ENCODE data around the gene TMEM37.

The TMEM37 gene

DNA sequence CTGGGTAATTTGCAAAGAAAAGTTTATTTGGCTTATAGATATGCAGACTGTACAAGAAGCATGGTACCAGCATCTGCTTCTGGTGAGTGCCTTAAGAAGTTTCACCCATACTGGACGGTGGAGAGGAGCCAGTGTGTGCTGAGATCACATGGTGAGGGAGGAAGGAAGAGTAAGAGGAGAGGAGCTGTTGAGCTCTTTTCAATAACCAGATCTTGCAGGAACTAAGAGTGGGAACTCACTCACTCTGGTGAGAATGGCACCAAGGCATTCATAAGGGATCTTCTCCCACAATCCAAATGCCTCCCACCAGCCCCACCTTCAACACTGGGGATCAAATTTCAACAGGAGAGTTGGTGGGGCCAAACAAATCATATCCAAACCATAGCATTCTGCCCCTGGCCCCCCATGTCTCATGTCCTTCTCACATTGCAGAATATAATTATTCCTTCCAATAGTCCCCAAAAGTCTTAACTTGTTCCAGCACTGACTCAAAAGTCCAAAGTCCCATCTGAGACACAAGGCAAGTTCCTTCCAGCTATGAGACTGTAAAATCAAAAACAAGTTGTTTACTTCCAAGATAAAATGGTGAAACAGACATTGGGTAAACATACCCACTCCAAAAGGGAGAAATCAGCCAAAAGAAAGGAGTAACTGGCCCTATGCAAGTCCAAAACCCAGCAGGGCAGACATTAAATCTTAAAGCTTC lies 11.7 kb upstream of the TMEM37 start:
- Histone ChIP-seq H3K9ac (ENCODE audit: low read length) (no peak overlapping the region), H3K9me3 (ENCODE audit: control insufficient read depth, low read length) (peaks cover 26% of the 10 kb centered on the region), H3K4me3 (ENCODE audit: low read length) (no peak overlapping the region), H3K27me3 (replicated peaks; ENCODE audit: control insufficient read depth, insufficient read depth, low read length) (peaks cover 13% of the 10 kb centered on the region), H3K36me3 (ENCODE audit: control insufficient read depth, insufficient read depth, low read length, severe bottlenecking) (no peaks in the 10 kb centered on the region), H3K4me1 (ENCODE audit: control insufficient read depth, insufficient read depth, low read length) (peaks cover 13% of the 10 kb centered on the region)
- DNase-seq (ENCODE audit: low read depth), result no peak

DNA sequence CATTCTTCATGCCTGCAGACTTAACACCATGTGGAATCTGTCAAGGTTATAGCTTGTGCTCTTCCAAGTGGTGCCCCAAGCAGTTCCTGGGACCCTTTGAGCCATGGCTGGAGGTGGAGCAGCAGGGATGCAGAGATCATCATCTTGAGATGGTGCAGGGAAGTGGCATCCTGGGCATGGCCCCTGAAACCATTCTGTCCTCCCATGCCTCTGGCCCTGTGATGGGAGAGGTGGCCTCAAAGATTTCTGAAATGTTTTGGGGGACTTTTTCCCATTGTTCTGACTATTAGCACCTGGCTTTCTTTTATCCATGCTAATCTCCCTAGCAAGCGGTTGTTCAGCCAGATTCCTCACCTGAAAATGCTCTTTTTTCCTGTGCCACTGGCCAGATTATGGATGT lies 10.3 kb upstream of the TMEM37 start:
- Histone ChIP-seq H3K27me3 (replicated peaks; ENCODE audit: control insufficient read depth, insufficient read depth, low read length) (peaks cover 11% of the 10 kb centered on the region), H3K36me3 (ENCODE audit: control insufficient read depth, insufficient read depth, low read length, severe bottlenecking) (no peaks in the 10 kb centered on the region), H3K4me1 (ENCODE audit: control insufficient read depth, insufficient read depth, low read length) (peaks cover 26% of the 10 kb centered on the region), H3K9ac (ENCODE audit: low read length) (no peak overlapping the region), H3K9me3 (ENCODE audit: control insufficient read depth, low read length) (peaks cover 21% of the 10 kb centered on the region), H3K4me3 (ENCODE audit: low read length) (no peak overlapping the region)
- DNase-seq (ENCODE audit: low read depth), result no peak

DNA sequence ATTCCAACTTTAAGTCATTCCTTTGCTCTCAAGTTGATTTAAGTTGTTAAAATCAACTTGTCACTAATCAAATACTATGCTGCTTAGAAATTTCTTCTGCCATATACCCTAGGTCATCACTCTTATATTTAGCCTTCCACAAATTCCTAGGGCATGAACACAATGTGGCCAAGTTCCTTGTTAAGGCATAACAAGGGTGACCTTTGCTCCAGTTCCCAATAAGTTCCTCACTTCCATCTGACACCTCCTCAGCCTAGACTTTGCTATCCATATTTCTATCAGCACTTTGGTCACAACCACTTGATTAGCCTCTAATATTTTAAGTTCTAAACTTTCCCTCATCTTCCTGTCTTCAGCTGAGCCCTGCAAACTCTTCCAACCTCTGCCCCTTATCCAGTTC lies 9.9 kb upstream of the TMEM37 start:
- no peak for DNase-seq (ENCODE audit: low read depth)
- Histone ChIP-seq H3K27me3 (replicated peaks; ENCODE audit: control insufficient read depth, insufficient read depth, low read length) (peaks cover 11% of the 10 kb centered on the region), H3K9ac (ENCODE audit: low read length) (no peak overlapping the region), H3K36me3 (ENCODE audit: control insufficient read depth, insufficient read depth, low read length, severe bottlenecking) (no peaks in the 10 kb centered on the region), H3K9me3 (ENCODE audit: control insufficient read depth, low read length) (peaks cover 21% of the 10 kb centered on the region), H3K4me1 (ENCODE audit: control insufficient read depth, insufficient read depth, low read length) (peaks cover 30% of the 10 kb centered on the region), H3K4me3 (ENCODE audit: low read length) (no peak overlapping the region)

DNA sequence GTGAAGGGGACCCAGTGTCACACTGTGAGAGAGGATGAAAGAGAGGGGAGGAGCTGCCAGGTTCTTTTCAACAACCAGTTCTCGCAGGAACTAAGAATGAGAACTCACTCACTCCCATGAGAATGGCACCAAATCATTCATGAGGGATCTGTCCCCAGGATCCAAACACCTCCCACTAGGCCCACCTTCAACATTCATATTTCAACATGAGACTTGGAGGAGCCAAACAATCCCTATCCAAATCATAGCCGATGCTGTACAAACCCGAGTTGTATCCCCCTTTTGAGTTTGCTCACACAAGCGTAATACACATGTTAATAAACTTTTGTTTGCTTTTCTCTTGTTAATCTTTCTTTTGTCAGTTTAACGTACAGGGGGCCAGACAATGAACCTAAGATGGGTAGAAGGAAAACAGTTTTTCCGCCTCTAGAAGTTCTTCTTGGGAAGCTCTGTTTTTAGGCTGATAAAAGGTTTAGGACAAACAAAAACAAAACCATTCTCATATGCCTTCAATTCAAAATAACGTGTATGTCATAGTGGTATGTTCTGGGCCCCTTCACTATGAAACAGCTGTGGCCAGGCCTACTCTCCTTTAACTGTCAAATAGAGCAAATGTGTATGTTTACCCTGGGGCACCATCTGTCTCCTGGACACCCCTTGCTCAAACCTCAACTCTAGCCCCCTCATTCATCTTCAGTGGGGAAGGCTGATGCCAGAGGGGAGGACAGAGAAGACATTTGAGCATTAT lies 9.1 kb upstream of the TMEM37 start:
- H3K9me3 ChIP-seq (ENCODE audit: control insufficient read depth, low read length), result peaks cover 21% of the 10 kb centered on the region
- H3K9ac ChIP-seq (ENCODE audit: low read length), result no peak overlapping the region
- H3K4me1 ChIP-seq (ENCODE audit: control insufficient read depth, insufficient read depth, low read length), result peaks cover 38% of the 10 kb centered on the region
- H3K27me3 ChIP-seq (replicated peaks; ENCODE audit: control insufficient read depth, insufficient read depth, low read length), result peaks cover 11% of the 10 kb centered on the region
- H3K4me3 ChIP-seq (ENCODE audit: low read length), result no peak overlapping the region
- no peaks in the 10 kb centered on the region for H3K36me3 ChIP-seq (ENCODE audit: control insufficient read depth, insufficient read depth, low read length, severe bottlenecking)
- DNase-seq (ENCODE audit: low read depth), result no peak

DNA sequence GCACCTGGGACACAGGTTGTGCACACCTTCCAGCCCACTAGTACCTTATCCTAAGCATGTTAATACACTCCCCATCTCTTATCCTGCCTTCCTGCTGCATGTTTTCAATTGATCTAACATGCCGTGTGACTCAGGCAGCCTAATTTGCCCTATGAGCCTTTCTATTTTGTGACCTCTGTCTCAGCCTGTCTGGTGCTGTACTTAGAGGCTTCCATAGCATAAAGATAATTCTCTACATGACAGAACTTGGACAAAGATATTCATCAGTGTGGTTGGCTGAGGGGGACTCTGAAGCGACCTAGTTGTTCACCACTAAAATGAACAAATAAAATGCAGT lies 8.6 kb upstream of the TMEM37 start:
- H3K4me1 ChIP-seq (ENCODE audit: control insufficient read depth, insufficient read depth, low read length), result peaks cover 43% of the 10 kb centered on the region
- H3K9ac ChIP-seq (ENCODE audit: low read length), result no peak overlapping the region
- H3K36me3 ChIP-seq (ENCODE audit: control insufficient read depth, insufficient read depth, low read length, severe bottlenecking), result no peaks in the 10 kb centered on the region
- no peak overlapping the region for H3K4me3 ChIP-seq (ENCODE audit: low read length)
- H3K9me3 ChIP-seq (ENCODE audit: control insufficient read depth, low read length), result peaks cover 21% of the 10 kb centered on the region
- peaks cover 11% of the 10 kb centered on the region for H3K27me3 ChIP-seq (replicated peaks; ENCODE audit: control insufficient read depth, insufficient read depth, low read length)
- no peak for DNase-seq (ENCODE audit: low read depth)

DNA sequence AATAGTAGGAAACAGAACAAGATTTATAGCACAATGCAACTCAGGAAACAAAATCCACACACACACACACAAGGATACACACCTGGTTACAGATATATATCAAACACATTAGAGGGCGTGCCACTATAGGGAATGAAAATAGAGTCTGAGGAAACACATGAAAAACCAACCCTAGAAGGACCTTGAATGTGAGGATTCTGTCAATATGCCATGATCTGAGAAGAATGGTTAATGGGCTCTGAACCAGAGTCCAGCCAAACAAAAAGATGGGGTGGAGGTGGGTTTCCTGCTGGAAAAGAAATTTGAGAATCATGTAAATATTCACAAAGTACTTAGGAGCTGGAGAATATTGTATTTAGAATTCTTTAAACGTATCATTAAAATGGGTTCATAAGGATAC lies 7.8 kb upstream of the TMEM37 start:
- Histone ChIP-seq H3K36me3 (ENCODE audit: control insufficient read depth, insufficient read depth, low read length, severe bottlenecking) (no peaks in the 10 kb centered on the region), H3K9ac (ENCODE audit: low read length) (no peak overlapping the region), H3K4me3 (ENCODE audit: low read length) (no peak overlapping the region), H3K27me3 (replicated peaks; ENCODE audit: control insufficient read depth, insufficient read depth, low read length) (peaks cover 11% of the 10 kb centered on the region), H3K9me3 (ENCODE audit: control insufficient read depth, low read length) (peaks cover 21% of the 10 kb centered on the region), H3K4me1 (ENCODE audit: control insufficient read depth, insufficient read depth, low read length) (peaks cover 50% of the 10 kb centered on the region)
- DNase-seq (ENCODE audit: low read depth), result no peak

DNA sequence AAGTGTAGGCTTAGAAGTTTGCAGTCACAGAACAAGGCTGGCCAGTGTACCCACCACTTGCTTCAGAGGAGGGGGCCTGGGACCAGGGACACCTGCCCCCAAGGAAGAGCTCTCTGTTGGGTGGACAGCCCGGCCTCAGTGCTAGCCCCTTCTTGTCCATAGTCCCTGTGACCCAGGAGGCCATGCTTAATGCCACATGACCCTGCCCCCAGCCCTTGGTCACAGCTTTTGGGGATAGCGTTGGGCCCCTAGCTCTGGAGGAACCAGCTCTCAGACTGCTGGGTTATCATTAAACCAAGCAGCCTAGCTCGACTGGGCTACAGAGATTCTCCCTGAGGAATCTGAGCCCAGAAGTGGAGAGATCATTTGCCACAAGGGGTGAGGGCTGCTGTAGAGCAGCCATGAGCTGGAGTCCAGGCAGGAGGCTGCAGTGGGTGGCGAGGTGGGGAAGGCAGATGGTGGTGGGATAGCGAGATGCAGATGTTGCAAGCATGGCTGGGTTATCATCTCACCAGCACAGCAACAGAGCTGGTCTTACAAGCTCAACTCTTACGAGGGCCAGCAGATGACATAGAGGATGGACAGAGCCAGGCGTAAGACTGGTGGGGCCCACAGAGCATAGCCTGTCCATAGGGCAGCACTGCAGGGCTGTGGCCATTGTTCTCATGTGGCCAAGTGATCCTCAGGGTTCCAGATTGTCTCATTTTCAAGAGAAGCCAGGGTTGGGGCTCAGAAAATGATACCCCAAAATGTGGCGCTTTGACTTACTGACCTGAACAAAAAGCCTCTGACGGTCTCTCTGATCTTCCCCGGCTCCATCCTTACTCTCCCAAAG lies 7.2 kb upstream of the TMEM37 start:
- Histone ChIP-seq H3K4me1 (ENCODE audit: control insufficient read depth, insufficient read depth, low read length) (peaks cover 56% of the 10 kb centered on the region), H3K36me3 (ENCODE audit: control insufficient read depth, insufficient read depth, low read length, severe bottlenecking) (no peaks in the 10 kb centered on the region), H3K9me3 (ENCODE audit: control insufficient read depth, low read length) (peaks cover 21% of the 10 kb centered on the region), H3K27me3 (replicated peaks; ENCODE audit: control insufficient read depth, insufficient read depth, low read length) (peaks cover 11% of the 10 kb centered on the region), H3K9ac (ENCODE audit: low read length) (no peak overlapping the region), H3K4me3 (ENCODE audit: low read length) (no peak overlapping the region)
- DNase-seq (ENCODE audit: low read depth), result no peak

DNA sequence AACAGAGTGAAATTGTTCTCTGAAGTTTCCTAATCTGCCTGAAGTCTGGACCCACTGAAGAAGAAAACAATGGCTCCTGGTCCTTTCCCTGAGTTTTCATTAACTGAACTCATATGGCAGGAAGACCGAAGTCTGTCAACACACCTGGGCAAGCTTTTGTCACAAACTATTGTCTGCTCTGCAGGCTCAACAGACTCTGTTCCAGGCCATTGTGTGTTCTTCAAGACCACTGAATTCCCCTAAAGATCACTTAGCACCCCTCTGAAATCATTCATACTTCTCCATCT lies 6.6 kb upstream of the TMEM37 start:
- H3K27me3 ChIP-seq (replicated peaks; ENCODE audit: control insufficient read depth, insufficient read depth, low read length), result peaks cover 11% of the 10 kb centered on the region
- H3K4me1 ChIP-seq (ENCODE audit: control insufficient read depth, insufficient read depth, low read length), result peaks cover 58% of the 10 kb centered on the region
- peaks cover 21% of the 10 kb centered on the region for H3K9me3 ChIP-seq (ENCODE audit: control insufficient read depth, low read length)
- H3K4me3 ChIP-seq (ENCODE audit: low read length), result no peak overlapping the region
- H3K36me3 ChIP-seq (ENCODE audit: control insufficient read depth, insufficient read depth, low read length, severe bottlenecking), result no peaks in the 10 kb centered on the region
- DNase-seq (ENCODE audit: low read depth), result no peak
- no peak overlapping the region for H3K9ac ChIP-seq (ENCODE audit: low read length)

DNA sequence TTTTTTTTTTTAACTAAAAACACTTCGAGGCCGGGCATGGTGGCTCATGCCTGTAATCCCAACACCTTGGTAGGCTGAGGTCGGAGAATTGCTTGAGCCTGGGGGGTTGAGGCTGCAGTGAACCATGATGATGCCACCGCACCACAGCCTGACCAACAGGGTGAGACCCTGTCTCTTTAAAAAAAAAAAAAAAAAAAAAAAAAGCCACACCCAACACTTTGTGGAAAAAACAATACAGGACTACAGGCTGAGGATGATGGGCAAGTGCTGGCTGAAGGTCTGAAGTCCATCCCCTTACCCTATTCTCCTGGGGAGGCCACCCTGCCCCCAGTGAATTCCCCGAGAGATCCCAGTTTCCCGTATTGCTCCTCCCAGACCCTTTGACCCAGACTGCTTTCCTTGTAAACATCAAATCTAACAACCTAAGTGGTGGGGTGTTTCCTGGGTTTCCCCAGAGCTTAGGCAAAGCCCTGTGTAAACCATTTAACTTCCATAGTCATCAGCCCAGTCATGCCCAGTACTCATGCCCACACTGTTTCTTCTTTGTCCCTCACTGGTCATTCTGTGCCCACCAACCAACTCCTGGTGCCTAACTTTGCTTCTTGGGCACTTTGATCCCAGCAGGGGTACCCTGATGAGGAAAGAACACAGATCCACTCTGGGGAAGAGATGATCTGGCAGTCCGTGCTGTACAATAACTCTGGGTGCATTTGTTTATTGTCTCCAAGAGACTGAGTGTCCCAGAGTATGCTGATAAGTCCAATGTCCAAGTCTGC lies 5.8 kb upstream of the TMEM37 start:
- Histone ChIP-seq H3K4me1 (ENCODE audit: control insufficient read depth, insufficient read depth, low read length) (peaks cover 52% of the 10 kb centered on the region), H3K36me3 (ENCODE audit: control insufficient read depth, insufficient read depth, low read length, severe bottlenecking) (no peaks in the 10 kb centered on the region), H3K9me3 (ENCODE audit: control insufficient read depth, low read length) (peaks cover 19% of the 10 kb centered on the region), H3K4me3 (ENCODE audit: low read length) (no peak overlapping the region), H3K9ac (ENCODE audit: low read length) (no peak overlapping the region), H3K27me3 (replicated peaks; ENCODE audit: control insufficient read depth, insufficient read depth, low read length) (peaks cover 11% of the 10 kb centered on the region)
- no peak for DNase-seq (ENCODE audit: low read depth)

DNA sequence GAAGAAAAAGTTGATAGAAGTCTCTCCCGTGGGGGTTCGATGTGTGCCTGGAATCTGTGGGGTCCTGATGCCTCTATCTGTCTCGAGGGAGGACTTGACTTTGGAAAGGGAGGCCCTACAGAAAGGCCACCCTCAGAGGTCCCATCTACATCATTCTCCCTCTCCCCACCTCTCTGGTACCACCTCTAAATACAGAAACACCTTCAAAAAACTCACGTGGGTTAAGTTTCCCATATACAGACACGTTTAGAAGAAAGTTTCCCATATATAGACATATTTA lies 5.3 kb upstream of the TMEM37 start:
- peaks cover 14% of the 10 kb centered on the region for H3K9me3 ChIP-seq (ENCODE audit: control insufficient read depth, low read length)
- peaks cover 11% of the 10 kb centered on the region for H3K27me3 ChIP-seq (replicated peaks; ENCODE audit: control insufficient read depth, insufficient read depth, low read length)
- no peaks in the 10 kb centered on the region for H3K36me3 ChIP-seq (ENCODE audit: control insufficient read depth, insufficient read depth, low read length, severe bottlenecking)
- peaks cover 56% of the 10 kb centered on the region for H3K4me1 ChIP-seq (ENCODE audit: control insufficient read depth, insufficient read depth, low read length)
- no peak overlapping the region for H3K4me3 ChIP-seq (ENCODE audit: low read length)
- DNase-seq (ENCODE audit: low read depth), result no peak
- H3K9ac ChIP-seq (ENCODE audit: low read length), result no peak overlapping the region

DNA sequence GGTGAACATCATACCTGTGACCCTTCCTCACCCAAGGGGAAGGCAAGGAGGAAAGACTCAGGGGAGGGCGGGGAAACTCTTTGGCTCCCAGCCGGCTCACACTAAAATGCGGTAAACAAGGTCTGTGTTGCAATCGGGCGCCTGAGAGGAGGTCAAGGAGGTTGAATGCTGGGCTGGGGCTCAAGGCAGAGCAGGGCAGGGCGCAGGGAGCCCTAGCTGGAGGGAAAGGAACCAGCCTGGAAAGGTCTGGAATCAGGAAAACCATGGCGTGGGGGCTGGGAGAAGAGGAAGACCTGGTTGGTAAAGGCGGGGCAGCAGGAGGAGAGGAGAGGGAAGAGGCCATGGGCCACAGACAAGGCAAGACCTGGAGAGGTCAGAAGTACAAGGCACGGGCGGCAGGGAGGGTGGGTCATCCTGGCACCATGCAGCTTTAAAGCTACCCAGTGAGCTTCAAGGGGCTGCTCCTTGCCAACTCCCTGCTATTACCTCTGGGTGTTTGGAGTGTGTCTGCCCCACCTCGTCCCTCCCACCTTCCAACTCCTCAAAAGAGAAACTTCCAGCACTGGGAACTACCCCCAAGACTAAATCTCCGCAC lies 4.8 kb upstream of the TMEM37 start:
- peaks cover 57% of the 10 kb centered on the region for H3K4me1 ChIP-seq (ENCODE audit: control insufficient read depth, insufficient read depth, low read length)
- peak overlapping the region; percentile 10 for H3K9ac ChIP-seq (ENCODE audit: low read length)

More for the DNA sequence above, 4.8 kb upstream of the TMEM37 start:
- H3K27me3 ChIP-seq (replicated peaks; ENCODE audit: control insufficient read depth, insufficient read depth, low read length), result peaks cover 11% of the 10 kb centered on the region
- H3K4me3 ChIP-seq (ENCODE audit: low read length), result no peak overlapping the region
- no peak for DNase-seq (ENCODE audit: low read depth)
- no peaks in the 10 kb centered on the region for H3K36me3 ChIP-seq (ENCODE audit: control insufficient read depth, insufficient read depth, low read length, severe bottlenecking)
- peaks cover 8% of the 10 kb centered on the region for H3K9me3 ChIP-seq (ENCODE audit: control insufficient read depth, low read length)

All from adipocyte (in vitro differentiated cells).